ENCODE data around the gene PTEN.

GRCh38 chr10:87850742-87851205 is 12.7 kb upstream of the PTEN start:
- peak; percentile 44 to 76 (median 70) for TF ChIP-seq CTCF (IDR thresholded peaks at IDR 0.05)
- TF ChIP-seq POLR2A (IDR thresholded peaks at IDR 0.05) = no peak

All from adrenal gland (tissue), 5 donors.